ACHN (cell line): ENCODE data around the gene LRRN4.

Experiments used
- DNase-seq: peaks from one replicate; pipeline ENCODE4 v3.0.0-alpha.2; 2015
- in situ Hi-C: cut with HindIII; loops from 2 replicates; pipeline ENCODE4 v1.10.0; 2017; ENCODE audit warnings: low sequenced_read_pairs, low pct_ligation_motif_present, low pct_unique_long_range_greater_than_20kb

LRRN4 gene

DNA sequence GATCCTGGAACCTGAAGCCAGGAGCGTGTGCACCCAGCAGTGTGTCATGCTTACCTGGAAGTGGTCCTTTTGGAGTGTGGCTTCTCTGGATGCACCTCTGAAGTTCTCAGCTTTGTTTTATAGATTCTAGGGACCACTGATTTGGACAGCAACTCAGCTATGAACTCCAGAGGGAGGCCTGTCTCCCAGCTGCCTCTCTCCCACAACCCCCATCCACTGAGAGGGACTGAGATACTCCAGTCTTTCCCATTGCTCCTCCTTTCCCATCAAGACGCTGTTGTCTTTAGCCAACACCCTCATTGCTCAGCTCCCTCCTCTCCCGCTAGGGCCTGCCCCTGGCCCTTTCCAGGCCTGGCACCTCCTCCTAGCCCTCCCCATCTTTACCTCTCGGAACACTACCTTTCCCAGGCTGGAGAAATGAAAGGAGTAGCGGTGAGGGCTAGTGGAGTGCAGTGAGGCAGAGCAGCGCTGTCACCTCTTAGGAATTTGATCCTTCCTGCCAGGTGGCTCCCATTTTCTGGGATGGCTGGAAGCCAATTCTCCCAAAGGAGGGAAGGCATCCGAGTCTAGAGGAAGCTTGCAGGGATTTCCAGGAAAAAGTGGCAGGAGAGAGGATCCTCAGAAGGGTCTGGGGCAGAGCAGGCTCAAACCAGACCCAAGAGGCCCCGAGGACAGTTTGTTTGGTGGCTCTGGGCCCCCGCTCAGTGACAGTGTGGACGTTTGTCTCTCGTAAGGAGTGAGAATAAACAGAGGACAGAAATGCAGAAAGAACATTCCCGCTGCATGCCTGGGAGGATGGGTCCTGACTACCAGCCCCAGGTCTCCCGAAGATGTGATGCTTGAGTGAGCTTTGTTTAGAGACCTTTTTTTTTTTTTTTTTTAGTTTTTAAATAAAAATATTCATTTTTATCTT lies at the start of gene LRRN4:
Gene LRRN4 (minus strand): TSS at position 285 of the 913 bp plus-strand sequence. CDS start 1,261 bp downstream, outside the sequence.
- DNase-seq = peak; percentile 96
- in situ Hi-C loops = no loop called here

DNA sequence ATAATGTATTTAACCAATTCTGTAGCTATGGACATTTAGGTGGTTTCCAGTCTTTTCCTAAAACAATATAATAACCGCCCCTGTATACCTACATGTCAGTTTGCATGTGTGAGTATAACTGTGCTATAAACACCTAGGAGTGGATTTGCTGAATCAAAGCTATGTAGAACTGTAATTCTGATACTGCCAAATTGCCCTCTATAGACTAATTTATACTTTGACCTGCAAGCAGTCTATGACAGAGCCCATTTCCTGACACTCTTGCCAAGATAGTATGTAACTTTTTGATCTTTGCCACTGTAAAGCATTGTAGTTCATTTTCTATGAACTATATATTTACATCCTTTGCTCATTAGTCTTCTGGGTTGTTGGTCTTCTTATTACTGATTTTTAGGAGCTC lies 49.4 kb upstream of the LRRN4 start:
- no peak for DNase-seq
- in situ Hi-C loops = no loop called here

DNA sequence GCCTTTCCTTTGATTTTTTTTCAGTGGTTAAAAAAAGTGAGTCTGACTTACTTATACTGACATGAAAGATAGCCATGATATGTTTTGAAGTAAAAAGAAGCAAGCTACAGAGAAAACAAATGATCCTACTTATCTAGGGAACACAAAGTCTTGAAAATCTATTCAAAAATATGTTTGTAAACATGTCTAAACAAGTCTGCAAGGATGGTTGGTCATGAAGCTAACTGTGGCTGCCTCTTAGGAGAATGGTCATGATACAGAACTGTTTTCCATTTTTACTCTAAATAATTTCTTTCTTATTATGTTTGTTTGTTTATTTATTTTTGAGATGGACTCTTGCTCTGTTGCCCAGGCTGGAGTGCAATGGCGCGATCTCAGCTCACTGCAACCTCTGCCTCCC lies 47.5 kb upstream of the LRRN4 start:
- in situ Hi-C loops = no loop called here
- no peak for DNase-seq

DNA sequence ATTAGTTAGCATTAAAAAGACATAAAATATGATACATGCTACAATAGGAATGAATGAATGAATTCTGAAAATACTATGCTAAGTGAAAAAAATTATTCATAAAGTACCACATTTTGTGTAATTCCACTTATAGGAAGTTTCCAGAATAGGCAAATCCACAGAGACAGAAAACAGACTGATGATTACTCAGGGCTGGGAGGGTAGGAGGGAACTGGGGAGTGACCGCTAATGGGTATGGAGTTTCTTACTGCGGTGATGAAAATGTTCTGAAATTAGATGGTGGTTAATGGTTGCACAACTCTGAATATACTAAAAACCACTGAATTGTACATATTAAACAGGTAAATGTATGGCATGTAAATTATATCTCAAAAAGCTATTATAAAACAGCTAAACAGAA lies 46.4 kb upstream of the LRRN4 start:
- in situ Hi-C loops = no loop called here
- DNase-seq = no peak

DNA sequence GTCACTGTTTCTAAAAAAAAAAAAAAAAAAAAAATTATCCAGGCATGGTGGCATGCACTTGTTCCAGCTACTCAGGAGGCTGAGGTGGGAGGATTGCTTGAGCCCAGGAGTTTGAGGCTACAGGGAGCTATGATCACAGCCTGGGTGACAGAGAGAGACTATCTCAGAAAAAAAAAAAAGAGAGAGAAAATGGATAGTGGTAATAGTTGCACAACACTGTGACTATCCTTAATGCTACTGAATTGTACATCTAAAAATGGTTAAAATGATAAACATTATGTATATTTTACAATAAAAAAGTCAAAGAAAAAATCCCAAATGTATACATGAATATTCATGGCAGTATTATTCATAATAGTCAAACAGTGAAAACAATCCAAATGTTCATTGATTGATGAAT lies 46.0 kb upstream of the LRRN4 start:
- DNase-seq = no peak
- in situ Hi-C loops = no loop called here

DNA sequence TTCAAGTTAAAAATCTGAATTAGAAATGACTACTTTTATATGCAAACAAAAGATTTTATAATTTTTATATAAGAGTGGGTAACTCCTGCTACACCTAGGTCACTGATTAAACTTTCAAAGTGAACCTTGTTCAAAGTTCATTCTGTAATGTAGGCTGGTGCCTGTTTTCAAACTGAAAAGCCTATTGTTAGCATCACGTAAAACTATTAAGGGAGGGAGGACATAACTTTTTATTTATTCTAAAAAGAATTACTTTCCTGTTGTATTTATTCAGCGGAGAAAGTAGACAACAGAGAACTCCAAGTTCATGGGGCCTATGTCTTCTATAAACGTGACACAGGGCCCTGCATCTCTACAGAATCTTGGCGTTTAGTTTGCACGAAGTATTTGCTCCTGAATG lies 41.5 kb upstream of the LRRN4 start:
- in situ Hi-C loops = no loop called here
- no peak for DNase-seq

DNA sequence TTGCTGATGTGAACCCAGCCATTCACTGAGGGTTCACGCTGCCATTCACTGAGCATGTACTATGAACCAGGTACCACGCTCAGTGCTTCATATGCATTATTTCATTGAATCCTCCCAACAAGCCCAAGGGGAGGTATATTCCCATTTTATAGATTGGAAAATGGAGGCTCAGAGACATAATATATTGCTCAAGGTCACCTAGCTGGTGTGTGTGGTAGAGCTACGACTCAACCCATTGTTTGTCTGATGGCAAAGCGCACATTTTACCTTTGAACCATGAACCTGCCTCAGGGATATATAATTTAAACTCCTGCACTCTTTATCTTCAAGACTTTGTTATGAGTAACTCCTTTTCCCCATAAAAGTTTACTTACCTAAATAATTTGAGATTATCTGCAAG lies 40.7 kb upstream of the LRRN4 start:
- in situ Hi-C loops = no loop called here
- DNase-seq = no peak

DNA sequence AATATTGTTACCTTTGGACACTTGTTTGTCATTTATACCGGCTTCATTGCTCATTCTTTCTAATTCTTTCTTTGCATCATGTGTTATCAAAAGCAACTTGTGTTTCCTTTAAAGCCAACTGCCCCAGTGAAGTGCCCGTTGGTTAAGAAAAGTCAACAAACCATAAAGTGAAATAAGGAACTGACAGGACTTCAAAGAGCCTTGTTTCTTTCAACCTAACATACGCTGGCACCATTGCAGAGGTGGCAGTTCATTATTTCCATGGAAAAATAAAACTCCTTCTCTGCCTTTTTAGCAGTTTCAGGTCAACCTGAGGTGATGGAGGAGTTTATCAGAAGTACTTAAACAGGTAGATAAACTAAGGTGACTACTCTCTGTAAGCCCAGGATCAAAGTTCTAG lies 40.2 kb upstream of the LRRN4 start:
- in situ Hi-C loops = no loop called here
- DNase-seq = no peak

DNA sequence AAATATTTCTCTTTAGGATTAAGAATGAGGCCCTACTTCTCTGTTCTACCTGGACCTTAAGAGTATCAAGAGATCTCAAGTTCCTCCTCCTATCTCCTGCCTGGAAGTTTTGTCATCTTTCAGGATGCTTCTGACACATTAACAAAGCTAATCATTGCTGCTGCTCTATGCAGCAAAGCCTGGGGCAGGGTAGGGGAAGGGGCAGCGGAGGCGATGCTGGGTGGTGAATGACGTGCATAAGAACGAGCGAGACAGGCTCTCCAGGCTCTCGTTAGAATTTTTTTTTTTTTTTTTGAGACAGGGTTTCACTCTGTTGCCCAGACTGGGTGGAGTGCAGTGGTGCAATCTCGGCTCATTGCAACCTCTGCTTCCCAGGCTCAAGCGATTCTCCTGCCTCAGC lies 37.8 kb upstream of the LRRN4 start:
- no peak for DNase-seq
- in situ Hi-C loops = no loop called here

DNA sequence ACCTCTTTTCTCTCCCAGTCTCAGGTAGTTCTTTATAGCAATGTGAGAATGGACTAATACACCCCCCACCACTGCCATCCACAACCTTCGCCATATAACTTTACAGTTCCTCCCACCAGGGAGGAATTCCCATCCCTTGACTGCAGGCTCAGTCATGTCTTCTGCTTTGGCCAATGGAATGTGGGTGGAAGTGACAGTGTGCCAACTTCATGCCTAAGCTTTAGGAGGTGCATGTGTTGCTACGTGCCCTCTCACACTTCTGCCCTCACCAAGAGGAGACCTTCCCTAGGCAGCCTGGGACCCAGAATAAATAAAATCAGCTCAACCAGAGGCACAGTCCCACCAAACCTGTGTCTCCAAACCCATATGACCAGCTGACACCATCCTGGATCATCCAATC lies 33.0 kb upstream of the LRRN4 start:
- no peak for DNase-seq
- in situ Hi-C loops = no loop called here

DNA sequence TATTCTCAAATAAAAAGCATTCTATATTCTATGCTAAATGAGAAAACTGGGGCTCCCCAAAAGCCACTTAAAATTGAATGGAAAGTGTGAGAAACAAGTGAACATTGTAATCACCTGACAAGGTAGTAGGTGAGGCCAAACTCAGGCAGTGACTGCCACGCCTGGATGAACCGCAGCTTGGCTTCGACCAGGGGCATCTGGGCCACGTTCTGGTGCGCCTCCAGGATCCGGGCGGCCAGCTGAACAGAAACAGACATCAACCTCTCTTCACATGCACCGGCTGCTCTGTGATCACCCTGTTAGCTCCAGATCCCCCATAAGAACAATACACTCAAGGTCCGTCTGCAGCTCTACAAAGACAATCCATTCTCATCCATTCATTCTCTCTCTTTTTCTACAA lies 30.1 kb upstream of the LRRN4 start:
- DNase-seq = no peak
- in situ Hi-C loops = no loop called here

DNA sequence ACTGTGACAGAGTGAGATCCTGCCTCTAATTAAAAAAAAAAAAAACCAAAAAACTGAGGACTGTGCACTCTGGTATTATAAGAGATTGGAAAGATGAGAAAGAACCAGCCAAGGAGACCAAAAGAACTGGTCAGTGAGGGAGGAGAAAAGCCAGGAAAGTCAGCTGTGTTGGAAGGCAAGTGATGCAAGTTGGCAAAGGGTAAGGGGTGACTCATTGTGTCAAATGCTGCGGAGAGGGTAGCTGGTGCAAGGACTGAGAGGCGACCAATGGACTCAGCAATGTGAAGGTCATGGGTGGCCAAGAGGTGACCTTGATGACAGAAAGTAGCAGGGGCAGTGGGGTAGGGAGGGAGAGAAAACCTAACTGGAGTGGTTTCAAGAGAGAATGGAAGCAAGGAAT lies 27.4 kb upstream of the LRRN4 start:
- DNase-seq = peak; percentile 35
- in situ Hi-C loops = no loop called here

DNA sequence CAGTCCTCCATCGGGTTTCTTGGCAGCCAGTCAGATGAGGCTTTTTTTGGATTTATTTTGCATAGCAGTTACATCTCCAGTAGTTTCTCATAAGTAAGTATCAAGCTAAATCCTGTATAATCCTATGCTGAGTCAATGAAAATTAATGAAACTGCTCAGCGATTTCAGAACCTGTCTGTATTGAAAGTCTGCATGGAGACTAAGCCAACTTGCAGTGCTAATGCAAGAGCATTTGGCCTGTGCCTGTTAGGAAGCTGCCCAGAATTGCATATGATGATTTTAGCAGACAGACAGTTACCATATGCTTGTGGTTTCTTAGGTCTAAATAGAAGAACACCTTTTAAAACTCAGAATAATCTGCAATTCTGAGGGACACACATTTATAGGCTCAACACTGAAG lies 25.2 kb upstream of the LRRN4 start:
- DNase-seq = no peak
- in situ Hi-C loops = no loop called here

DNA sequence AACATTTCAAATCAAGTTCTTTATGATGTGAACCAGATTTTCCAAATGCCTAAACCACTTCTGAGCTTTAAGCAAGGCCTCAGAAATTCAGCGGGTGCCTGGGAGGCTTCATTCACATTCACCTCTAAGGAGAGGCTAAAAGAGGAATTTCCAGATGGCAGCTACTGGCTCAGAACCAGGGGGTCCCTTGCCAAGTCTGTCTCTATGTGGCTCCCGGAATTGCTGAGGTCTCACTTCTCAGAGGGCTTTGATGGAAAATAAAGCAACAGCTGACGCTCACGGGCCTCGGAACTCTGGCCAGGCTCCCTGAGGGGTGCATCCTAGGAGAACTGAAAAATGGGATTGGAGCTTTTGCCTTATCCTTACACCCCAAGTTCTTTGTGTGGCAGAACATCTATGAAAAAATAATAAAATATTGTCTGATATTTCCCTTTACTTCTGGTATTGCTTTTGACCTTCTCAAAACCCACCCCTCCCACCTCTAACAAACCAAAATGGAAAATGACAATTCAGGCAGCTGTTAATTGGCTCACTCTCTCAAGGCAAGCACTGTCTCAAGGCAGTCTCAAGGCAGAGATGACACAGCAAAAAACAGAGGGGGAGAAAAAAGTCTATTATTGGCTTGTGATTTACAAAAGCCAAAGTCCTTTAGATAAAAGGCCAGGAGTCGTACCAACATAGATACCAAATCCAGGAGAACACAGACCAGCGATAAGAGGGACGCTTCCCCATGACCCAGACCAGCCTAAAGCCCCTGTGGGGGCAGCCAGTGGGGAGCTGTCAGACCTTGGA lies 21.8 kb upstream of the LRRN4 start:
- in situ Hi-C loops = no loop called here
- no peak for DNase-seq

DNA sequence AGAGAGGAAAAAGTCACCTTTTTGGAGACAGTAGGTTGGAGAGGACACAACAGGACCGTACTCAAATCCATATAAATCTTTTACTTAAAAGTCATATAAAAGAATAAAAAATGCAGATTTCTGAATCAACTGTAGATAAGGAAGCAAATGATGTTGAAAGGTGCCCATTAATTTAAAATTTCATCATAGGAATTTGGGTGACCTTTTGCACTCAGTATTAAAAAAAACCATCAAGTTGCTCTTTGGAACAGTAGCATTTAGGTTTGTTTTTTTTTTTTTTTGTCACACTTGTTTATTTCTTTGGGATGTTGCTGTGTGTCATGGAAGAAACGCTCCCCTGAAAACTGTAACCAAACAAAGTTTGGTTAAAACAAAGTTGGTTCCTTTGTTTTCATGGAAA lies 20.9 kb upstream of the LRRN4 start:
- in situ Hi-C loops = no loop called here

DNA sequence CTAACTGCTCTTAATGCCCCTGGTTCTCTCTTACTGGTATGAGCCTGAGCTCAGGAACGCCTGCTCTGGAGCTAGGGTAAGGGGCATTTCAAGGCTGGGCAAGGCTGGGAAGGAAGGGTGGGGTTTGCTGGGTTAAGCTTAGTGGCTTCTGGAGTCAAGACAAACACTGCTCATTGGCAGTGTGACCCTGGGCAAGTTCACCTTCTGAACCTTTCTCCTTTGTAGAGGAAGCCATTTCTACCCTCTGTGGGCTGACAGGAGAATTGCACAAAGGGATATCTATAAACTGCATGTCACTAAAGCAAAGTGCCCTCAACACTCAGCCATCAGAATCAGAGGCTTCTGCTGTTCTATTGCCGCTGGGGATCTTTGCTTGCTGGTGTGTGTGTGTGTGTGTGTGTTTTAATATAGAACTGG lies 20.3 kb upstream of the LRRN4 start:
- DNase-seq = peak; percentile 23
- in situ Hi-C loops = no loop called here

More for the DNA sequence above, 20.9 kb upstream of the LRRN4 start:
- no peak for DNase-seq

DNA sequence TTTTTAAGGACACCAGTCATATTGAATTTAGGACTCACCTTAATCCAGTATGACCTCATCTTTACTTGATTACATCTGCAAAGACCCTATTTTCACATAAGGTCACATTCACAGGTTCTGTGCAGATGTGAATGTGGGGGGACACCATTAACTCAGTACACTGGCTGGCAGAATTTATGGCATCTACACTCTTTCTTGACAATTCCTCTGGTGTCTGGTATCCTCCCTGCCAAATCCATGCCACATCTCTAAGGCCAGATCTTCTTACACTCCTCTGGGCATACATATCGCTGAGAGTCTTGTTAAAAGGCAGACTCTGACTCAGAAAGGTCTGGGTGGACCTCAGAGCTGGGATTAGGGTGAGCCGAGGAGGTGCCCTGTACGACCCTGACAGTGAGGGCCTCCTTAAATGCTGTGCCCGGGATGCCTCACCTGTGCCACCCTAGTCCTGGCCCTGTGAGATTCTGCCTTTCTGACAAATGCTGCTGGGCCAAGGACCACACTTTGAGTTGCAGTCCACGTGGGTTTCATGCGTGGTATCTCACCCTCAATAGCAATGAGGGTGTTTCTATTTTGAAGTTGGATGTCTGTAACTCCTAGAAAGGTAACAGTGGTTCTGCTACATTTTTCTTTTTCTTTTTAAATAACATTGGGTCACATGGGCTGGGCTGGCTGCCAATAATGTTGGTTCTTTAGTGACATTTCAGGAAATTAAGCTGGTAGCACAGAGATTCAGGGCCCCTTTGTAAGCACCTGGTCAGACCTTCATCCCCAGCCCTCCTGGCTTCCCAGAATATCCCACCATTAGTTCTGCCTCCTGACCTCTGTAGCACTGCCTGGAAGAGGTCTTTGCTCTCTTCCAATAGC lies 17.2 kb upstream of the LRRN4 start:
- no peak for DNase-seq
- in situ Hi-C loops = no loop called here

DNA sequence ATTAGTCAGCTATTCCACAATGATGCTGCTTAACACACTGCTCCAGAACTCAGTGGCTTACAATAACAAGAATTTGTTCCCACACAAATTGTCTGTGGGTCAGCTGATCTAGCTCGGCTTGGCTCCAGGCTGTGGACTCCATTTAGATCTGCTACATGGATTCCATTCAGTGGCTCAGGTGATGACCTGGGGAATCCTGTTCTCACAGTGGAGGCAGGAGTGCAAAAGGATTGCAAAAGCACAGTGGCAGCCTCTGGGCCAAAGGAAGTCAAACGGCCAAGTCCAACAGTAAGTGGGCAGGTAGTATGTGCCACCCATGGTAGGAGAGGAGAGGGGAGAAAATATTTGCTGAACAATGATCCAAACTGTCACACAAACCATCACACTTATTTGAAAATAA lies 15.8 kb upstream of the LRRN4 start:
- no peak for DNase-seq
- in situ Hi-C loops = no loop called here

DNA sequence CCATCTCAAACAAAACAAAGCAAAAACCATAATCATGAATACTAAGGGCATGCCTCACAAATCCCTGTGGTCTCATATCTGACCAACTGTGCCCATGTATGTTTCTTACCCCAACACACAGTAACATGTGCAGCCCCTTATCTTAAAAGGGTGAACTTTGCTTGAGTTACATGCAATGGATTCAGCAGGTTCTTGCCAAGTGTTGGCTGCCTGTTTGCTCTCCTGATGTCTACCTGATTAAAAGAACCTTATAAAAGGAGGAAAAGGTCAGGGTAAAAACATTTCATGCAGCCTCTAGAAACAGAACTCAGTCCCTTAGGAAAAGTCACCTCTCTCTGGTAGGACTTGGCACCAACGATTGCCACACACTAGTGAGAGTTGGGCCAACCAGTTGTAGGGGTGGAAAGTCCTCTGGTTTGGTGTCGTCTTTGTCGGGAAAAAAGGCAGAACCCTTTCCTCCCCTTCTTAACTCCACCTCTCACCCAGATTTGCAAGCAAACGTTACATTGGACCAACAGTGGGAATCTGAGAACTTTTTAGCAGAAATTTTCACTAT lies 14.0 kb upstream of the LRRN4 start:
- no peak for DNase-seq
- in situ Hi-C loops = no loop called here
